Stomach (tissue), 4 donors: ENCODE data around the gene PEPD.

Experiments
- CTCF ChIP-seq, 7 experiments: fragments of 450-650 bp in 4 of 7; fragments of 200-600 bp in 3 of 7; sonication (generic) in 3 of 7; IDR thresholded peaks; one replicate each; pipeline ENCODE4 v1.5.1; 2016 to 2019; ENCODE audit warnings: antibody characterized with exemption in 7 of 7, control low read depth in 2 of 7, mild to moderate bottlenecking in 1 of 7
- EP300 ChIP-seq: sonication (generic); formaldehyde crosslinking; IDR thresholded peaks from one replicate; pipeline ENCODE4 v1.6.1; 2017; ENCODE audit warnings: antibody characterized with exemption
- POLR2A ChIP-seq, 4 donors: fragments of 450-650 bp; IDR thresholded peaks; one replicate each; pipeline ENCODE4 v1.6.1; 2016; ENCODE audit warnings: antibody characterized with exemption in 4 of 4, control low read depth in 2 of 4, mild to moderate bottlenecking in 1 of 4, moderate library complexity in 1 of 4
- POLR2AphosphoS5 ChIP-seq, 3 donors: sonication (generic); formaldehyde crosslinking; IDR thresholded peaks; one replicate each; pipeline ENCODE4 v1.6.1; 2016; ENCODE audit warnings: antibody characterized with exemption in 3 of 3

DNA sequence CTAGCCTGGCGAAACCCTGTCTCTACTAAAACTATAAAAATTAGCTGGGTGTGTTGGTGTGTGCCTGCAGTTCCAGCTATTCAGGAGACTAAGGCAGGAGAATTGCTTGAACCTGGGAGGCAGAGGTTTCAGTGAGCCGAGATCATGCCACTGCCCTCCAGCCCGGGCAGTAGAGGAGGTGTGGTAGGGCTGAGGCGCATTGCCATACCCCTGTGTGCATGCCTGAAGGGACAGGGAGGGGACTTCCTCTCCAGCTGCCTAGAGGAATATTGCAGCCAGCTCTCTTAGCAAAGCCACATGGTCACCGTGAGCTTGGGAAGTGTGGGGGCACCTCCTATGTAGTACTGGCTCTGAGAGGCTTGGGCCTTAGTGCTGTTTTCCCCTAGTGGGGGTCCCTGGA lies 29.2 kb upstream of the PEPD start:
- TF ChIP-seq CTCF (IDR thresholded peaks at IDR 0.05) = no peak
- TF ChIP-seq POLR2A (IDR thresholded peaks at IDR 0.05) = no peak
- TF ChIP-seq EP300 = no peak
- no peak for TF ChIP-seq POLR2AphosphoS5 (IDR thresholded peaks at IDR 0.05)
